ENCODE data around the gene SCOC. TPM values are rescaled to one million over a fixed set of nuclear protein-coding genes. Genes with fewer than 3 reads are reported as not detected.

Gene SCOC
- total and polyA plus RNA-seq, 10 of the 15 experiments (the other 5 are each of a cell fraction or from before 2014, with no cell fraction given), result 28.2 to 154 (median 54.0) TPM

DNA sequence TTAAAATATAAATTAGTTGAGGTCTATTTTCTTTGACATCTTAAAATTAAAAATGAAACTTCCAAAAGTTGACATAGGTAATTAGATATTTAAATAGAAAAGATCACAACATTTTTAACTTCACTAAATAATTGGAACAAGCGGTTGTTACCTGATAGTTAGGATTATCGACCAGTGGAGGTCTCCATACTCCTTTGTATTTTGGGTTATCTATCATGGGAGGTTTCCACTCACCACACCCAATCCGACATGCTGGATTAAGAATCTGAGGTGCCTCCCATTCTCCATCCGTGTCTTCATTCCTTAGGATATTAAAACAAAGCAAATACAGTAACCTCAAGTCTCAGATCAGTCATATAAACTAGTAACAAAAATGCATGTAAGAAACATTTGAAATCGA is 22.2 kb downstream of the SCOC start:
- ATAC-seq, result no peak
- CTCF ChIA-PET, result interaction anchor here (1.1 kb wide), 1 partner anchor 36 kb away, joined by 3 read pairs; no protein-coding TSS in a partner anchor

More for the DNA sequence above, 22.2 kb downstream of the SCOC start:
- in situ Hi-C loops (cut with MboI), result no loop called here
- Histone ChIP-seq H3K36me3 (ENCODE audit: control insufficient read depth in 2 of 2, insufficient read depth in 2 of 2, low read length in 1 of 2) (no peaks in the 10 kb centered on the region), H3K79me2 (ENCODE audit: control insufficient read depth, insufficient read depth, low read length) (no peaks in the 10 kb centered on the region), H3K4me3 (no peak overlapping the region), H3K9ac (ENCODE audit: control insufficient read depth, insufficient read depth, low read length) (no peak overlapping the region), H2AFZ (ENCODE audit: control insufficient read depth, low read depth, low read length) (no peak overlapping the region), H3K27ac (ENCODE audit: control insufficient read depth, insufficient read depth) (no peak overlapping the region), H3K27me3 (replicated peaks in 1 of 2; ENCODE audit: control insufficient read depth in 2 of 2, insufficient read depth in 2 of 2, low read length in 1 of 2) (no peaks in the 10 kb centered on the region), H3K4me1 (ENCODE audit: control insufficient read depth, insufficient read depth, low read length) (no peaks in the 10 kb centered on the region), H3K9me3 (replicated peaks; ENCODE audit: control insufficient read depth, insufficient read depth, low read length) (no peaks in the 10 kb centered on the region), H4K20me1 (ENCODE audit: control insufficient read depth, insufficient read depth) (no peaks in the 10 kb centered on the region), H3K4me2 (ENCODE audit: control insufficient read depth, insufficient read depth) (no peak overlapping the region)
- ChIA-PET SMC1A (ENCODE audit: uncharacterized antibody, unreplicated experiment) (no interaction called here), RAD21 (ENCODE audit: unreplicated experiment) (no interaction called here), POLR2A (no interaction called here)
- 49% methylated on average over 5 of the region's 5 CpGs for WGBS (ENCODE audit: insufficient coverage, insufficient replicate concordance, low lambda C conversion rate, missing lambda C conversion rate)
- TF ChIP-seq BCL11A (IDR thresholded peaks at IDR 0.05; ENCODE audit: low read depth, low read length) (no peak), EP300 (IDR thresholded peaks at IDR 0.05; ENCODE audit: borderline replicate concordance in 1 of 2, control insufficient read depth in 1 of 2, low read depth in 2 of 2, low read length in 2 of 2) (no peak), YY1 (IDR thresholded peaks at IDR 0.05; ENCODE audit: low read depth, low read length) (no peak), RCOR1 (conservative IDR thresholded peaks at IDR 0.05; ENCODE audit: low read depth, low read length) (no peak), GABPA (IDR thresholded peaks at IDR 0.05; ENCODE audit: low read depth) (no peak), POU2F2 (IDR thresholded peaks at IDR 0.05; ENCODE audit: borderline replicate concordance, low read depth, low read length) (no peak), DPF2 (IDR thresholded peaks at IDR 0.05) (no peak), TCF7 (IDR thresholded peaks at IDR 0.05; ENCODE audit: borderline replicate concordance) (no peak), SPI1 (IDR thresholded peaks at IDR 0.05; ENCODE audit: borderline replicate concordance, insufficient read depth, low read depth, low read length) (no peak), ASH2L (IDR thresholded peaks at IDR 0.05; ENCODE audit: borderline replicate concordance, low read depth) (no peak), JUNB (IDR thresholded peaks at IDR 0.05) (no peak), POLR2A (IDR thresholded peaks at IDR 0.05; ENCODE audit: low read depth, low read length) (no peak), IRF4 (IDR thresholded peaks at IDR 0.05; ENCODE audit: low read depth, low read length) (no peak), NR2F1 (conservative IDR thresholded peaks at IDR 0.05) (no peak), SREBF1 (IDR thresholded peaks at IDR 0.05; ENCODE audit: low read length) (no peak)
- TF ChIP-seq, protein P1, sequence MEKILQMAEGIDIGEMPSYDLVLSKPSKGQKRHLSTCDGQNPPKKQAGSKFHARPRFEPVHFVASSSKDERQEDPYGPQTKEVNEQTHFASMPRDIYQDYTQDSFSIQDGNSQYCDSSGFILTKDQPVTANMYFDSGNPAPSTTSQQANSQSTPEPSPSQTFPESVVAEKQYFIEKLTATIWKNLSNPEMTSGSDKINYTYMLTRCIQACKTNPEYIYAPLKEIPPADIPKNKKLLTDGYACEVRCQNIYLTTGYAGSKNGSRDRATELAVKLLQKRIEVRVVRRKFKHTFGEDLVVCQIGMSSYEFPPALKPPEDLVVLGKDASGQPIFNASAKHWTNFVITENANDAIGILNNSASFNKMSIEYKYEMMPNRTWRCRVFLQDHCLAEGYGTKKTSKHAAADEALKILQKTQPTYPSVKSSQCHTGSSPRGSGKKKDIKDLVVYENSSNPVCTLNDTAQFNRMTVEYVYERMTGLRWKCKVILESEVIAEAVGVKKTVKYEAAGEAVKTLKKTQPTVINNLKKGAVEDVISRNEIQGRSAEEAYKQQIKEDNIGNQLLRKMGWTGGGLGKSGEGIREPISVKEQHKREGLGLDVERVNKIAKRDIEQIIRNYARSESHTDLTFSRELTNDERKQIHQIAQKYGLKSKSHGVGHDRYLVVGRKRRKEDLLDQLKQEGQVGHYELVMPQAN (conservative IDR thresholded peaks at IDR 0.05), result no peak
- TF ChIP-seq, protein P2, sequence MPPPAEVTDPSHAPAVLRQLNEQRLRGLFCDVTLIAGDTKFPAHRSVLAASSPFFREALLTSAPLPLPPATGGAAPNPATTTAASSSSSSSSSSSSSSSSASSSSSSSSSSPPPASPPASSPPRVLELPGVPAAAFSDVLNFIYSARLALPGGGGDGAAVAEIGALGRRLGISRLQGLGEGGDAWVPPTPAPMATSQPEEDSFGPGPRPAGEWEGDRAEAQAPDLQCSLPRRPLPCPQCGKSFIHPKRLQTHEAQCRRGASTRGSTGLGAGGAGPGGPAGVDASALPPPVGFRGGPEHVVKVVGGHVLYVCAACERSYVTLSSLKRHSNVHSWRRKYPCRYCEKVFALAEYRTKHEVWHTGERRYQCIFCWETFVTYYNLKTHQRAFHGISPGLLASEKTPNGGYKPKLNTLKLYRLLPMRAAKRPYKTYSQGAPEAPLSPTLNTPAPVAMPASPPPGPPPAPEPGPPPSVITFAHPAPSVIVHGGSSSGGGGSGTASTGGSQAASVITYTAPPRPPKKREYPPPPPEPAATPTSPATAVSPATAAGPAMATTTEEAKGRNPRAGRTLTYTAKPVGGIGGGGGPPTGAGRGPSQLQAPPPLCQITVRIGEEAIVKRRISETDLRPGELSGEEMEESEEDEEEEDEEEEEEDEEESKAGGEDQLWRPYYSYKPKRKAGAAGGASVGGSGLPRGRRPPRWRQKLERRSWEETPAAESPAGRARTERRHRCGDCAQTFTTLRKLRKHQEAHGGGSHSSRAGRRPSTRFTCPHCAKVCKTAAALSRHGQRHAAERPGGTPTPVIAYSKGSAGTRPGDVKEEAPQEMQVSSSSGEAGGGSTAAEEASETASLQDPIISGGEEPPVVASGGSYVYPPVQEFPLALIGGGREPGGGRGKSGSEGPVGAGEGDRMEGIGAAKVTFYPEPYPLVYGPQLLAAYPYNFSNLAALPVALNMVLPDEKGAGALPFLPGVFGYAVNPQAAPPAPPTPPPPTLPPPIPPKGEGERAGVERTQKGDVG (CRISPR knock-in tag; IDR thresholded peaks at IDR 0.05), result no peak
- TF ChIP-seq, protein P3, sequence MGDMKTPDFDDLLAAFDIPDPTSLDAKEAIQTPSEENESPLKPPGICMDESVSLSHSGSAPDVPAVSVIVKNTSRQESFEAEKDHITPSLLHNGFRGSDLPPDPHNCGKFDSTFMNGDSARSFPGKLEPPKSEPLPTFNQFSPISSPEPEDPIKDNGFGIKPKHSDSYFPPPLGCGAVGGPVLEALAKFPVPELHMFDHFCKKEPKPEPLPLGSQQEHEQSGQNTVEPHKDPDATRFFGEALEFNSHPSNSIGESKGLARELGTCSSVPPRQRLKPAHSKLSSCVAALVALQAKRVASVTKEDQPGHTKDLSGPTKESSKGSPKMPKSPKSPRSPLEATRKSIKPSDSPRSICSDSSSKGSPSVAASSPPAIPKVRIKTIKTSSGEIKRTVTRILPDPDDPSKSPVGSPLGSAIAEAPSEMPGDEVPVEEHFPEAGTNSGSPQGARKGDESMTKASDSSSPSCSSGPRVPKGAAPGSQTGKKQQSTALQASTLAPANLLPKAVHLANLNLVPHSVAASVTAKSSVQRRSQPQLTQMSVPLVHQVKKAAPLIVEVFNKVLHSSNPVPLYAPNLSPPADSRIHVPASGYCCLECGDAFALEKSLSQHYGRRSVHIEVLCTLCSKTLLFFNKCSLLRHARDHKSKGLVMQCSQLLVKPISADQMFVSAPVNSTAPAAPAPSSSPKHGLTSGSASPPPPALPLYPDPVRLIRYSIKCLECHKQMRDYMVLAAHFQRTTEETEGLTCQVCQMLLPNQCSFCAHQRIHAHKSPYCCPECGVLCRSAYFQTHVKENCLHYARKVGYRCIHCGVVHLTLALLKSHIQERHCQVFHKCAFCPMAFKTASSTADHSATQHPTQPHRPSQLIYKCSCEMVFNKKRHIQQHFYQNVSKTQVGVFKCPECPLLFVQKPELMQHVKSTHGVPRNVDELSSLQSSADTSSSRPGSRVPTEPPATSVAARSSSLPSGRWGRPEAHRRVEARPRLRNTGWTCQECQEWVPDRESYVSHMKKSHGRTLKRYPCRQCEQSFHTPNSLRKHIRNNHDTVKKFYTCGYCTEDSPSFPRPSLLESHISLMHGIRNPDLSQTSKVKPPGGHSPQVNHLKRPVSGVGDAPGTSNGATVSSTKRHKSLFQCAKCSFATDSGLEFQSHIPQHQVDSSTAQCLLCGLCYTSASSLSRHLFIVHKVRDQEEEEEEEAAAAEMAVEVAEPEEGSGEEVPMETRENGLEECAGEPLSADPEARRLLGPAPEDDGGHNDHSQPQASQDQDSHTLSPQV (IDR thresholded peaks at IDR 0.05), result no peak
- FAIRE-seq (no peak), DNase-seq (ENCODE audit: low read depth, low spot score) (no peak)
- intact Hi-C loops (cut with micrococcal nuclease; ENCODE audit: unreplicated experiment), result no loop called here
- BruUV-seq (replicated peaks), result no TSS peak

Measured in GM12878 (cell line).